Stimulated activated CD4-positive, alpha-beta T cell treated with anti-CD3 and anti-CD28 coated beads, TNF-alpha, amount 100 ng/mL, for 1 hour (primary cell): Measurements from ENCODE around the gene DLL1.

Source experiments
- DNase-seq, 3 donors: peaks; one replicate each; pipeline ENCODE4 v3.0.0-alpha.2; 2020; ENCODE audit warnings: low read depth in 3 of 3, low spot score in 1 of 3

Gene DLL1

DNA sequence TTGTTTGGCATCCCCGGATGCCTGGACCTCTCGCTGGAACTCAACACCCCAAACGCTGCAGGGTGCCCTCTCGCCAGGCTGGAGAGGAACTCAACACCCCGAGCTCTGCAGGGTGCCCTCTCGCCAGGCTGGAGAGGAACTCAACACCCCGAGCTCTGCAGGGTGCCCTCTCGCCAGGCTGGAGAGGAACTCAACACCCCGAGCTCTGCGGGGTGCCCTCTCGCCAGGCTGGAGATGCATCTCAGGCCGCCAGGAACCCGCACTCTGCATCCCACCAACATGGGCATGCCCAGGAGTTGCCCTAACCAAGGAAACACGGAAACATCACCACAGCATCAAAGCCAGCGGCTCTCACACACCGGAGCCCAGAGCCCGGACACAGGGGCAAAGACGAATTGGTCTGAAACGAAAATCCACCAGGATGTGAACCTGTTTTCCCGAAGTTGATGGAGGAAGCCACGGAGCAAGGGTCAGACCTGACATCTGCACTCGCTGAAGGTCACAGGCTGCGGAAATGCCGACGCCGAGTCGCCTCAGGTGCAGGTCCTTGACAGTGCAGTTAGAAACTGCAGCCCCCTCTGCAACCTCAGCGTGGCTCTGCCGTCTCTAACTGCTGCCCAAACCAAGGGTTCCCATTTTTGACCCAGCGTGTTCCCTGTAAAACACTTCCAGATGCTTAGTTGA is 37.5 kb downstream of the DLL1 start:
- DNase-seq = no peak

DNA sequence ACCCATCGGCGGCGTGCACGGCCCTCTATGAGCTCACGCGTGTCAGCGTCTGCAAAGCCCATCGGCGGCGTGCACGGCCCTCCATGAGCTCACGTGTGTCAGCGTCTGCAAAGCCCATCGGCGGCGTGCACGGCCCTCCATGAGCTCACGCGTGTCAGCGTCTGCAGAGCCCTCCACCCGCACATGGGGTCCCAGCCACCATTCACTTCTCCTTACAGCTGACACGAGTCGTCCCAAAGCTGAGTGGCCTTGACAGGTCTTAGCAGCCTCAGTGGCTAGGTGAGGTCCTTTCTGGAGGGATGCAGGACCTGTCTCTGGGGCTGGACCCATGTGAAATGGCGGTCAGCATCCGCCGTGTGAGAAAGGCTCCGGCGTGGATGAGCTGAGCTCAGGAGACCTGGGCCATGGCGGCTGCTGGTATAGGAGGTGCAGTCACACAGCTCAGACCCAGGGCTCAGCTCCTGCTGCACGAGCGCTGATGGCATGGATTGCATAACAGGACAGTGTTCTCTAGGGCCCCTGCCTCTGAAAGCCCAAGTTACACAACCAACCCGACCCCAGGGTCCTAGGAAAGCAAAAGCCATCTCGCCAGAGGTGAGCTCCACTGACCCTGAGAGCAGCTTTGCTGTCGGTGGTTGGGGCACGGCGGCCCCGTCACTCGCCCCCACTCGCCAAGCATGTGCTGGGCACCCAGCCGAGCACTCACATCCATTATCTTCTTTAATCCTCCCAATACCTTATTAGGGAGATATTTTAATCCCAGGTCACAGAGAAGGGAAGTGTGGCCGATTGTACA is 38.9 kb downstream of the DLL1 start:
- DNase-seq = no peak

DNA sequence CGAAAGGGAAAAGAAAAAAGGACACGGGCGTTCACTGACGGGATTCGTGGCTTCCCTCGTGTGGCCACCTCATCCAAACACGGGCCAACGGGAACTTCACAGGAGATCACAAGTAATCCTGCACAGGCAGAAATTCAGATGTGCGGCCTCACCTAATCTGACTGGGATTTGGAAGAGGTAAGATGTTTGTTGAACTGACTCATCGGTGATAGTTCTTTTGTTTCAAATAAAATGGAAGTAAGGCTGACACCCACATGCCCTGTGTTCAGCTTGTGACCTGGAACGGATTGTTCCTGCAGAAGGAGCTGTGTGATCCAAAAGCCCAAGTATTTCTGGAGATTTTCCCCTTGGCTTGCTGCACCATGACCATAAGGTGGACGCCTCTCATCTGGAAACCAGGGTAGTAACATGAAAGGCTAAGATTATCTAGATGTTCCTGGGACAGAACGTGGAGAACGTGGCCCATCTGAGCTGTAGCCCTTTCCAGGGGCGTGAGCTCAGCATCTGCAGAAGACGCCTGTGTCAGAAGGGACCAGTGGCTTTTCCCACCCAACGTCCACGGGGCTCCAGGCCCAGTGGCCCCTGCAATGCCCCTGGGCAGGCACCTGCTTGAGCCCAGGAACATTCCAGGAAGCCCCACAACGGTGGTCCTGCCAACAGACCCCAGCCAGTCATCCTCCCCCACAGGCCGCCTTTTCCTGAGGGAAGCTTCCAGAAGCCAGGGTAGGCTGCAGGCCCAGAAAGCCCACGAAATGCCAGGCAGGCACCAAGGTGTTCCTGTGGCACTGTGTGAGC is 39.7 kb downstream of the DLL1 start:
- DNase-seq = no peak

DNA sequence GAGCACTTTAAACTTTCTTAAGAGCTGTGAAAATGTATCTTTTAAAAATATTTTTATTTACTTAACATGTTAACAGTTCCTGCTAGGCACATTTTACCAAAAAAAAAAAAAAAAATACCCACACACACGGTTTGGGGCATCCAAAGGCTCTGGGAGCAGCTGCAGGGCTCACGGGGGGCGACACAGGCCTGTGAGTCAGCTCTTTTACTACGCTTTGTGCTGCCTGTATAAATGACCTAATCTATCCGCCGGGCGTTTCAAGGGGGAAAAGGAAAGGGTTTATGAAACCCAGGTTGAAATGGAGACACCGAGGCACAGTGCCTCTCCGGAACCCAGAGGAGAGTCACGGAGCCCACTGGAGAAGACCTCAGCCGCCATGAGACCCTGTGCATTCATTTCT is 40.4 kb downstream of the DLL1 start:
- DNase-seq = no peak

DNA sequence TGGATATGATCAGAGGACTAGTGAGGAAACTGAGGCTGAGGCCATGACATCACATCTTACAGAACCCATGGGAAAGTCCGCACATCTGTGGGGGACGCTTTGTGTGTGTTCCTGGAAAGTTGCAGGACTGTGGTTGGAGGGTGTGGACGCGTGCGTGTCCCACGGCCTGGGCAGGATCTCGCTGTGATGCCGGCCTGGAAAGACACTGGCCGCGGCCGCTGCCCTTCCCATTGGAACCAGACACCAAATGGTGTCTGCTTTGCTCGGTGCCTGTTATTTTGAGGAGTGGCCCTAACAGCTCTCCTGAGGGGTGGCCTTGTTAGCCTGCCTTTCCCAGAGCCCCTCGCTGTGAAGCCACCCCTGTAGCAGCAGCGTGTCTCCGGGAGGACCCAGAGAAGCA is 41.1 kb downstream of the DLL1 start:
- DNase-seq = no peak

DNA sequence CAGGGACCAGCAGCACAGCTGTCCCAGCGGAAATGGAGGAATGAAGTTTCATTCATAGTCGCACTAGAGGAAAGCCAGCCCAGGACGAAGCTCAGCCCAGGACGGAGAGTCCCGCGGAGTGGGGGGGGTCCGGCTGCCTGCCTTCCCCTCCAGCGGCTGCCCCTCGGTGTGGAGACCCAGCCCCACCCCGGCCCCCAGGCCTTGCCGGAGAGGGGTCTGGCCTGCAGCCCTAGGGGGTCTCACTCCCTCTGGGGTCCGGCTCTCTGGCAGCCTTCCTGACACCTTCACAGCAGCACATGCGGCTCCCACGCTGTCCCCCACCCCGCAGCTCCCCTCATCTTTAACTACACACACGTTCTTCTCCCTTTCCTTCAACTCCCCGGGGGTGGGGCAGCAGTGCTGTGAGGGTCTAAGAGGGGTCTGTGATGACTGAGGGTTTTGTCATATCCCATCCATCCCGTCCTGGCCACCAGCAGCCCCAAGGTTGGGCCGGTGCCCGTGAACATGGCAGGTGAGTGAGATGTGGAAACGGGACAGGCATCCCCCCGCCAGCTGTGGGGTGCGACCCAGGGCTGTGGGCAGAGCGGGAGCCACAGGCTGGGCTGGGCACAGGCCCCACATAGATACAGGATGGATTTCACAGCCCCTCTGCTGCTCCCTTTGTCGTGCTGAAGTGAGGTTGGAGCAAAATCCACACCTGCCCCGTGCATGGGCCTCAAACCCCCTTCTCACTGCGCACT is 41.8 kb downstream of the DLL1 start:
- DNase-seq = no peak

DNA sequence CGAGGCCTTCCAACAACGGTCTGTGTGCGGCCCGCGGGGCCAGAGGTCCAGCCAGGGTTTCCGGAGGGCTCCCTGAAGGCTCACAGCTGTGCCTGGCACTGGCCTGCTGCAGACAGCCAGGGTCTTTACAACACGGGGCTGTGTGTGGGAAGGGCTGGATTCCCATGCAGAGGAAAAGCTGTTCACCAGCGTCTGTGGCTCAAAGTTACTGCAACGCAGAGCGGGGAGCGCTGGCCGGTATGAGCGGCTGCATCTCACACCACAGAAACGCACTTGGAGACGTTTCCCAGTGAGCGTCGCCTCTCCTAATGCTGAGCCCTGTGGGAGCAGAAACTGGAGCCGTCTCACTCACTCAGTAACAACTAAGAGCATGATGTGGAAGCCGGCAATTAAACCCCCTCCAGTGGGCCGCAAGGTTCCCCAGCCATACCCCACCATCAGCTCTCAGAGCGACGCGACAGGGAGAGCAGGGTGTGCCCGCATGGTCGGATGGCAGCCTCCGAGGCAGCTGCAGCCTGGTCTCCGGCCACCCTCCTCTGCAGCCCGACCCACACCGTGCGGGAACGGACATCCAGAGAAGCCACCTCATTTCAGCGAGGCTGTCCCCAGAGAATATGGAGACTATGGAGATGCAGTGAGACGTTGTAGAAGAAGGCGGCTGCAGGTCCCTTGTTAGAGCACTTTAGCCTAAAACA is 42.6 kb downstream of the DLL1 start:
- no peak for DNase-seq

DNA sequence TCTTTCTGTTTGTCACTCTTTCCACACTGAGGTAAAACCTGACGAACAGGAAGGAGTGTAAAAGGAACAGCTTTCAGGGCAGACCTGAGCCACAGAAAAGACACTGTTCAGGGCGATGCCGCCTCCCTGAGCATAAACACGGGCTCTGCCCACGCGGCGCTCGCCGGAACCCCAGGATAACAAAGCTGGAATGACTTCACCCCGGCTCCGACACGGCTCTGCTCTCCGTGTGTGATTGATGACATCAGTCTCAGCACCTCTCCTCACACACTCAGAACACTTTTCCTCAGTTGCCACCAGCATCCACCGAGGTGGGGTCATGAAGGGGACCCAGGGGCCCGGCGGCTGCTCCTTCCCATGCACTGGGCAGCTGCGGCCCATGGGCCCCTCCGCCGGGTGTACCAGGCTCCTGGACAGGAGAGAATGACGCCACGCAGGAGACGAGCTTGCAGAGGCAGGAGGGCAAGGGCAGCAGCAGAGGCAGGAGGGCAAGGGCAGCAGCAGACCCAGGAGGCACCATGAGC is 43.6 kb downstream of the DLL1 start:
- DNase-seq = no peak

DNA sequence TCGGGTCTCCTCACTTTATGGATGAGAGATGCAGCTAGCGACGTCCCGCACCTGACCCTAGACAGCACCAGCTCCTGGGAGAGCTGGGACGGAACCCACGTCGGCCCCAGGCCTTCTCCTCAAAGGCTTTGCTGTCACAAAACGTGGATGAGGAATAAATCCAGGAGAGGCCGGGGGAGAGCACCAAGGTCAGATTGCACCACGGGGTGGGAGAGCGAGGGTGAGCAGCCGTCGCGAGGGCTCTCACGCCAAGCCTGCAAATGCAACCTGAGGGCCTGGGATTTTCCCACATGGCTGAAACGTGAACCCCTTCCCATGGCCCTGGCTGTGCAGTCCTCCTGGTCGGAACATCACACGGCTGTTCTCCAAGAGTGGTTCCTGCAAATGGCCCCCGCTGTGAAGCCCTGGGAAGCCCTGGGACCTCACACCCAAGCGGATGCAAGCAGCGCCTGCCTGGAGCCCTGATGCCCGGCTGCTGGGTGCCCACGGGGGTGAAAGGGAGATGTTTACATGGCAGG is 45.3 kb downstream of the DLL1 start:
- no peak for DNase-seq

DNA sequence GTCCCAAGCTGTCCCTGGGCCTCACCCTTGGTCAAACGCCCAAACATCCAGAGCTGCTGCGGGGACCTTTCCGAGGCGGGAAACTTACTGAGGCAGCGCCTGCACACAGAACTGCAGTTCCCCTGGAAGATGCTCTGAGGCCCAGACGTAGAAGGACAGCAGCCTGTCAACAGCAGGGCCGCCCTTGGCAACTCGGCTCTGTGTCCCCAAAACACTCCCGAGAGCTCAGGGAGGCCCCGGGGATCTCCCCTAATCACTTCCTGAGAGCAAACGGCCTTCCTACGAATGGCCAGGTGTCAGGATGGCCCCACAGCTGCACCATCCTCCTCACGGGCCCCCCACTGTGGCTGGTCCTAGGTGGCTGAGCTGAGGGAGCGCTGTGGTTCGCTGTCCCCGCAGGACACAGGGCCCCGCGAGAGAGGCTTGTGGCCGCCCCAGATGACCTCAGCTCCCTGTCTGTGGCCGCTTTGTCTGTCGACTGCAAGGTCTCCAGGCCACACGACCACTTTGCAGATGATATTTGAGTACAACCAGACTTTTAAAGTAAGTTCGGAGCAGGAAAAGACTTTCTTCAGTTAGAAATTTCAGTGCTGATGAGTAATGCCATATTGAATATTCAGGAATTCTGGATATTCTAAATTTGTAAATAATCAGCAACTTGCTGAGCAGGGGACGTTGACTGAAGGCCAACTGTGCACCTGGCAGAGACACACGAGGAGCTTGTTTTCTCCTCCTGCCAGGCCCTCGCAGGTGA is 46.0 kb downstream of the DLL1 start:
- DNase-seq = no peak

DNA sequence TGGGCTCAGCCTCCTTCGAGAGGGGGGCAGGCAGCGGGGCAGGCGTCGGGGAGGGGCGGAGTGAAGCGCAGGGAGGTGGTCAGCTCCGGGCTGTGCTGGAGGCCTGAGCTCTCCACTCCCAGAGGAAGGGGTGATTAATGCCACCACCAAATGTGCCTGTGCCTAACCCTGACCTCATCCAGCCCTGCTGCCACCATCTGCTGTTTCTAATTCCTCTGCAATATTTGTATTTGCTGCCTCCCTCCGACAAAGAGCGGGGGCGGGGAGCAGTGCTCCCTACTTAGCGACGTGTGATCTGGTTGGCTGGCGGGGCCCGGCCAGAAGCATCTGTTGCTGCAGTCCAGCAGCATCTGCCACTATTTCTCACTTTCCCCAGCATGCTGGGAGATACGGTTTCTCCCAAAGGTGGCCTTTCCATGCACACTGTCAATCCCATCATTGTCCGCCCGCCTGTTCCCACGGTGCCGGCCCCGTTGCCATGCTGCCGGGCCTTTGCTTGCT is 47.0 kb downstream of the DLL1 start:
- DNase-seq = no peak

DNA sequence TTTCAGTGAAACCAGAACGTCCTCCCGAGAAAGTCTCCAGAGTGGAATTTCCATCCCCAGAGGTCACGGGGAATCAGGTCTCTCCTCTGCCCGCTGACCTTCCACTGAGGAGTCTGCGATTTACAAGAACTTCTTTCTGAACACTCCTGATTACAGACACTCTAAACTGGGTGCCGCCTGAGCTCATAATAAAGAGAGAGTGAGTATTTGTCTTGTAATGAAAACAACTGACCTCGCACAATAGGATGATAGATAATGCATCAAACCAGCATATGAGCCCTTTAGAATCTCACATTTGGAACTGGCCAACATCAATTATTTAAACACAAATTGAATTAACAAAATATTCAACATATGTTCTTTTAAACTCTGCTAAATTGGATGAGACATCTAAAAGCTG is 47.5 kb downstream of the DLL1 start:
- no peak for DNase-seq

DNA sequence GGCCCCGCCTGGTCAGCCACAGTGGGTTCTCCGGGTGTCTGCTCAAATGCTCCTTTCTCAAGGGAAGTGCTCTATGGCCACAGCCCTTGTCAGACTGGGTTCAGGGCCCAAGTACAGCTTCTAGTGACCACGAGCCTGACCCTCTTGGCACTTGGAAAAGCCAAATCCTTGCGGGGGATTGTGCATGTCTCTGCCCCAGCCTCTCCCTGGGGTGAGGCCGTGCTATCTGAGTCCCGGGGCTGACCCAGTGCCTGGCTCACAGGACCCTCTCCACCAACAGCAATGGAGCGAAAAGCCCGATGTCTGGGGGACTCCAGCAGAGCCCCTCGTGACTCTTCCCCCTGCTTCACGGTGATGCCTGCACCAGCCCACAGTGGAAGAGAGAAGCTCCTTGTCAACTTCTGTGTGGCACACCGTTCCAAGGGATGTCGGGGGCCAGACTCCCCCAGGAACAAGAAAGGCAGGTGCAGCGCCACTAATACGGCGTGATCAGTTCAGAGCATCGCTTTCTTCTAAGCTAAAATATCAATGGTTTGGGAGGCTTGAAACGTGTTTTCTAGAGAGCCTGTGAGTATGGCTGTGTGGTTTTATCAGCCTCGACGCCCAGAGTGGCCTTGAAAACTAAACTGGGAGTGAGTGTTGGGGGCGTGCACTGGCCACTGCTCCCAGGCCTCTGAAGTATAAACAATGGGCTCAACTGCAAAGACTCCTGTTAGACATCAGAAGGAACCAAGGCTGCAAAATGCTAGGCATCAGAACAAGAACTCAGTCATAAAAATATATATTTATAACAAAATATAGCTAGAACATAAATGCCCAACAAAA is 51.9 kb downstream of the DLL1 start:
- DNase-seq = no peak

DNA sequence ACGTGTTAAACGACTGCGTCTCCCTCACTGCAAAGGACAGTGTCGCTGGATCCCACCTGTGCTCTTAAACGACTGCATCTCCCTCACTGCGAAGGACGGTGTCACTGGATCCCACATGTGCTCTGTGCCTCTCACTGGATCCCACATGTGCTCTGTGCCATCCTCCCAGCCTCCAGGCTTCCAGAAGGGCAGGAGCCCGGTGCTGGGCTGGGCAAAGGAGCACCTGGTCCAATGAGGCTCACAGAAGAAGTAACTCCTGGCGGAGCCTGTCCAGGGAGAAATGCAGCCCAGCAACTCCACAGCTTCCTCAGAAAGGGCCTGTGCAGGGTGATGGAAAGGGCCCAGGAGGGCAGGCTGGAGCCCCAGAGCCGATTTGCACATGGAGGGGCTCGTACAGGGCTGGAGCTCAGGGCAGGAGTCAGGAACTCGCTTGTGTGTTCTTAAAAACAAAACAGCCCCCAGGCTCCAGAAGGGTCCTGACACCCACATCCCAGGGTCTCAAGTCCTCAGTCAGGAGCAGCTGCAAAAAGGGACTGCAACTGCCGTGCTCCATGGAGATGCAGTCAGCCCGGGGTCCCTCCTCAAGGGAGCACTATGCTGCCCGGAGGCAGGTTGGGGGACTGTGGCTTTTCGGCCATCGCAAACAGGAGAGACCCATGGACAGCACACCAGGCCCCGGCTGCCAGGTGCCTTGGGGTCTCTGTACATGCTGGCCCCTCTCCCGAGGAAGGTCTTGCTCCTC is 52.7 kb downstream of the DLL1 start:
- DNase-seq = no peak

DNA sequence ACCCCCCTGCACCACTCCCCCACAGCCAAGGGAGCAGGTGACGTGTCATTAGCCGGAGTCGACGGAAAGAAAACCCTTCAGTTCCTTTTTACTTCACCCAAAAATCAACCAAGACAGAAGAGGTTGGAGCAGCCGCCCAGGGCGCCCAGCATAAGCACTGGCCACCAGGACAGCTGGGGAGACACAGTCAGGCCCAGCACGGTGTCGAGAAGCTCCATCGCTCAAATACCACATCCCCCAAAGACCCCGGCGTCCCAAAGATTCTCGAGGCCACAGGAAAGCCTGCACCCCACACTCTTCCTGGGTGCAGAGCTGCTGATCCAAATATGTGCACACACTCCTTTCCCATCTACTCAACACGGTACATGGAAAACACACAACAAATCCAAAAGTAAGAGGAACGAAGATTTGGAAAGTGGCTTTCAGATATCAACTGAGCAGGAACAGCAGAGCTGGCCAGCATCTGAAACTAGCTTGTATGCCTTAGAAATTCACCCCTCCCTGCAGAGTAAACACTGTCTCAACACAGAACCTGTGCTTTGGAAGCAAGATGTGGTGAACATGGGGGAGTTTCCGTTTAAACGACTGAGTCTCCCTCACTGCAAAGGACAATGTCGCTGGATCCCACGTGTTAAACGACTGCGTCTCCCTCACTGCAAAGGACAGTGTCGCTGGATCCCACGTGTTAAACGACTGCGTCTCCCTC is 54.6 kb downstream of the DLL1 start:
- DNase-seq = no peak

DNA sequence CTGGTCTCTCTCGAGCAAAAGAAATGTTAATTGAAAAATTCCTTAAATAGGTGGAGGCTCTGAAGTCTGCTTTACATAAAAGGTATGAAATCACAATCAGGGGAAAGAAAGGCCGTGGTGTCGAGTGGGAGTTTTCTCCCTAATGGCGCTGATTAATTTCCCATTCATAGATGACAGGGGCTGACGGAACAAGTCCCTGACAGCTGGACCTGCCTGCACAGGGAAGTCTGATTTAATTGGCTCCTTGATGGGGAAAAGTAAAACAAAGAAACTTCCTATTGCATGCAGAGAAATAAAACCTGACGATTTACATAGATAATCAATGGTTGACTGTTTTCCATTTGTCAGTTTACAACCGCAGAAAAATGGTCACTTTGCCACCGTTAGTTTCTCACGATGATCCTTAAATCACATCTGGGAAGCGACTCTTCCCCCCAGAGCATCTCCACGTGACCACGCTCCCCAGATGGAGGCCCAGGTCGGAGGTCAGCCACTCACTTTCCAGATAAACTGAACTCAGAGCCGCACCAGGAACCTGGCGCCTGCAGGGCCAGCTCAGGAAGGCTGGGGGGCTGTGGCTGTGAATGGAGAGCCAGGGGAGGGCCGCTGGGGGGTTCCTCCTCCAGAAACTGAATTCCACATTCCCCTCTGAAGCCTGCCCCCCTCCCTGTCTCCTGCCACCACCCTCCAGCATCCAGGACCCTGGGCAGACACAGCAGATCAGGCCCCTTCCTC is 55.3 kb downstream of the DLL1 start:
- DNase-seq = no peak

DNA sequence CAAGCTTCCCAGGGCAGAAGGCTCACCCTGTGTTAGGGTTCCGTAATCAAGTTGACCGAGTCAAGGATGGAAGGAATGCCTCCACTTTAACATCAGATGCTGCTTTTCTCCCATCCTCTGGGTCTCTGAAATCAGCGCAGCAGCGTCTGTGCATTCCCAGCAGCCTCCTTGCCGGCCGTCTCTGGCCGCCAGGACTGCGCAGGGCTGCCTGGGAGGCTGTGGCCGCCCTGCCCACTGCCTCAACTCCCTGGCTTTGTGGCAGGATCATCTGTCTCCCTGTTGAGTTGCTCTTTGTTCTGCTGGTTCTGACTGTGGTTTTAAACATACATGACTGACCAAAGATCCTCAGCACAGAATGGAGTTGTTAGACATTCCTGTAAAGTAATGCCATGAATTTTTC is 56.5 kb downstream of the DLL1 start:
- no peak for DNase-seq
